SKM-1 treated with dmso at 0.1 percent for 144 hours (cell line): Measurements from ENCODE around the gene COG7.
"Not testable (repeated sequence)": the region's sequence is repeated elsewhere in the genome, so short reads cannot be mapped to it uniquely, and the experiment has no call there.

Experiments used
- DNase-seq: peaks from one replicate; lab custom pipeline; 2025; ENCODE audit not compliant: unreplicated experiment; lab: John Stamatoyannopoulos, UW

COG7 gene

GRCh38 chr16:23452572-23453337 lies at the start of gene COG7:
TSS of gene COG7 (minus strand) at chr16:23453189. CDS start at chr16:23452994, 195 bp downstream.
- DNase-seq, result peak; percentile 66

GRCh38 chr16:23502466-23502865 lies 49.5 kb upstream of the COG7 start:
- no peak for DNase-seq

GRCh38 chr16:23501291-23501690 lies 48.3 kb upstream of the COG7 start:
- DNase-seq, result no peak

DNA sequence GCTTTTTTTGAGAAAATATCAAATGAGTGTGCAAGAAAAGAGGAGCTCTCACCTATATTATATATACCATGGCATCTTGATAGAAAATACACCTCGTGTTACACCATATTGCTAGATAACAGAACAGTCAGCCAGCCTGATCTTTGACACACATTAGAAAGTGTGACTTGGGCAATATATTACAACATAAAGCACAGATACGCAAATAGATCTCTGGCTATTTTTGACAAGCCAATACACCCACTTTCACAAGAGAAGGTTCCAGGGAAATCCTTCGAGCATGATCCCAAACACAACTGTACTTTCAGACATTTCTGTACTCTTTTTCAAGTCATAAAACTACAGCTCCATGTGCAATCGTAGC lies 47.9 kb upstream of the COG7 start:
- no peak for DNase-seq

- no peak for DNase-seq
Observed at GRCh38 chr16:23500212-23500861, 47.3 kb upstream of the COG7 start.

DNA sequence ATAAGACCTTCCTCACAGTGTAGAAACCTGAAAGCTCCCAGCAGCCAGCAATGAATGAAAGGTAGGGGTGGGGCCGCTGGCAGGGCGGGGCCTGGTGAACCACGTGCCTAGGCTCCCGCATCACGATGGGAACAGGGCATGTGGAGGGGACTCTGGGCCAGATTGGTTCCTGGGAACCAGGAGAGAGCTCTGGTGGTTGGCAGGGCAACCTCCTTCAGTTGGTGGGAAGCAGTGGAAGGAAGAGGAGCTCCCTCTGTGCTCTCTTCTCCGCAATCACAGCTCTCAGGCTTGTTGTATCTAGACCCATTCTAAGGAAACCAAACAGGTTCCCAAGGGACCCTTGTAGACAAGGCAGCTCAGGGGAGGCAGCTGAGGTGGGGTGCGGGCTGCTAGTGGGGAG lies 46.8 kb upstream of the COG7 start:
- DNase-seq, result no peak

DNA sequence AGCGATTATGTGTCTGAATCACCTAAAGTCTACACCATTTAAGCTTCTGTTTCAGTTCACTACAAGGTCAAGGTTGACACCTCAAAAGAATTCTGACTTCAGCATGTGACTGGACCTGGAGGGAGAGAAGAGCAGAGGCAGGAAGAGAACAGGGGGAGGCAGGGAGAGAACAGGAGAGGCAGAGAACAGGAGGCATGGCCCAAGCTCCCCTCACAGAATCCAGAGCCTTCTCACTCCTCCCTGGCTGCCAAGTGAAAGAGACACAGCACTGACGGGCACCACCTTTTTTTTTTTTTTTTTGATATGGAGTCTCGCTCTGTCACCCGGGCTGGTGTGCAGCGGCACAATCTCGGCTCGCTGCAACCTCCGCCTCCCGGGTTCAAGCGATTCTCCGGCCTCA lies 45.9 kb upstream of the COG7 start:
- DNase-seq, result no peak

GRCh38 chr16:23497543-23497868 lies 44.5 kb upstream of the COG7 start:
- no peak for DNase-seq

DNA sequence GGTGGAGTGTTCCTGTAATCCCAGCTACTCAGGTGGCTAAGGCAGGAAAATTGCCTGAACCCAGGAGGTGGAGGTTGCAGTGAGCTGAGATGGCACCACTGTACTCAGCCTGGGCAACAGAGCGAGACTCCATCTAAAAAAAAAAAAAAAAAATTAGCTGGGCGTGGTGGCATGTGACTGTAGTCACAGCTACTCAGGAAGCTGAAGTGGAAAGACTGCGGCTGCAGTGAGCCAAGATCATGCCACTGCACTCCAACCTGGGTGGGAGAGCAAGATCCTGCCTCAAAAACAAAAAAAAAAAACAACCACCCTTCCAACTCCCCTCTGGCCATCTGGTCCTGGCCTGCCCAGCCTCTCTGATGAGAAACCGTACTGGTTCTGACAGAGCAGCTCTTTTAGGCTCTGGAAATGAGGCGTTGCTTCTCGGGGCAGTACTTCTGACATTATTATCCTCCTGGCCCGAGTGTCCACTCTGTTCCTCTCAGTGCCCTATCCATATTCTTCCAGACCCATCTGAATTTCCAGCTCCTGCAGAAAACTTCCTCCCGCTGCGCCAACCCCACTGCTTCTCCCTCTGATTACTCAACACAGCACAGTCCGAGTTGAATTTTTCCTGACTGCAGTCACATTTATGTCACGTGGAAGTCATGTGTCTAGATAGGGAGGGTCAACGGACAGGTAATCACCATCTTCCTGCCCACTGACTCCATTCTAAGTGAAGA lies 44.0 kb upstream of the COG7 start:
- DNase-seq, result no peak

DNA sequence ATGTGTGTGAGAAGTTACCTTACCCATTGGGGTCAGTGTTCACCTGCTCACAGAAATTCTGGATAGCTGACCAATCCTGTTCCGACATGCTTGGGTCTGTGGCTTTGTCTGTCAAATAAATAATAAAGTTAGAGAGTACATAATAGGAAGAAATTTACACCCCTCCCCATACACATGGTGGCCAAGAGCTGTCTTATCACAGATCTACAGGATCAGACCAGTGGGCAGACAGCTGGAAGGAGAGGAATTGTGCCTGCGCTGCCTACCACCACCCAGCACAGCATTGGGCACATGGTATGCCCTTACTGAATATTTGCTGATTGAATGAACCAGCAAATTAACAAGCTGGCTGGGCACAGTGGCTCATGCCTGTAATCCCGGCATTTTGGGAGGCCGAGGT lies 42.7 kb upstream of the COG7 start:
- DNase-seq, result no peak

GRCh38 chr16:23494188-23494587 lies 41.2 kb upstream of the COG7 start:
- no peak for DNase-seq

DNA sequence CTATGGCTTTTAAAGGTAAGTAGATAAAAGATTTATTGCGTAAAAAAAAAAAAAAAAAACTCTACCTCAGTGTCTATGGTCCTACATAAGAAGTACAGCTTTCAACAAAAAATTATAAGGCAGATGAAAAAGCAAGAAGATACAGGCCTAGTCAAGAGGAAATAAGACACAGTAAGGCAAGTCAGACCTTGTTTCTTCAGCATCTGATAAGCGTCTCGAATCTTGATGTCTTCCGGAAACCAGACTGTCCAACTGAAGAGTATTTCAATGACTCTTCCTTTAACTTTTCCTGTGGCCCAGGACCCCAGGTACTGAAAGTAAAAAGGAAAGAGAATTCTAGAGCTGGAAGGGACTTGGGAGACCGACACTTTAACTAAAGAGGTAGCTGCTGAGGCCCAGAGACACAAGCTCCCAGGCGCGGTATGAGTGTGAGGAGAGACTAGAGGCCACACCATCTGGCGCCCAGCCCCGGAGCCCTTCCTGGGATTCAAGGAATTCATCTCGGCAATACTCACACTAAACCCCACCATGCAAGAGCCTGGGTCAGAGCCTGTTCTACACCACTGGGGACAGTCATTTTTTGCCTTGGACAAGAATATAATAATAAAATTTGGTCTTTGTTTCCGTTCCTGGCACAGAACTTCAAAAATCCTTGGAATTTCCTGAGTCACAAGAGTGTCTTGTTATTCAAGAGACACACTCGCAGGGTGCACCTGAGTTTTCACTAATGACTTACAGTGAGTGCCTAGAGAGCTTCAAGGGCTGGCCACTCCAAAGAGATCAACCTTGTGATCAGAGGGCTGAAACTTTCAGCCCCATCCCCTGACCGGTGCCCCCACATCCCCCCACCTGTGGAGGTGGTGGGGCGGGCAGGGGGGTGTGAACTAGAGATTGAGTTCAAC lies 38.8 kb upstream of the COG7 start:
- DNase-seq, result no peak

DNA sequence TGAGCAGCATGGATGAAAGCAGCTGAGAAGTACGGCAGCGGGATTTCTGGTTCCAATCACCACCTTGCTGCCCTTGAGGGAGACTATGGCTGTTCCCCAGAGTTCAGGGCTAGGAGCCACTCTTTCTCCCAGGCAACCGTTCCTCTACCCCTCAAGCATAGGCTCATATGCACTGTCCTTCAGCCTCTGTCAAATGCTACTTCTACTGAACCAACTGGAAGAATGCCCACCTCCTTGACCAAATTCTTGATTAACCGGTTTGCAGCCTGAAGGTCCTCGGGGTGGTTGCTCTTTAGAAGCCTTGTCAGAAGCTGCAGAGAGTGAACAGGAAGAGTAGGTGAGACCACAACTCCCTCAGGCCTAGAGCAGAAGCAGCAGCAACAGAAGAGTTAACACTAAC lies 33.5 kb upstream of the COG7 start:
- DNase-seq, result no peak

DNA sequence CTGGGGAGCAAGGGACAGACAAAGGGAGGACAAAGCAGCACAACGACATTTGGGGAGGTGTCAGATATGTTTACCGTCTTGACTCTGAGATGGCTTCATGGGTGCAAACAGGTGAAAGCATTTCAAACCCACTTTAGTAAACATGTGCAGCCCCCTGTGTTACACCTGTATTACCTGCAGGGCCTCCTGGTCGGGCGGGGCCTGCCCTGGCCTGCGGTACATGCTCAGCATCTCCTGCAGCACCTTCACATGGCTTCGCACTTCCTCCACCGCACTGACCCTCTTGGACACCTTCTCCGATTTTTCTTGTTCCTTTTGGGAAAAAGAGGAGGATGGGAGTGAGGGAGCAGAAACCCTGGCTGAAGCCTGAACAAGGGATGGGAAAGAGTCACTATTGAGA lies 32.9 kb upstream of the COG7 start:
- no peak for DNase-seq

DNA sequence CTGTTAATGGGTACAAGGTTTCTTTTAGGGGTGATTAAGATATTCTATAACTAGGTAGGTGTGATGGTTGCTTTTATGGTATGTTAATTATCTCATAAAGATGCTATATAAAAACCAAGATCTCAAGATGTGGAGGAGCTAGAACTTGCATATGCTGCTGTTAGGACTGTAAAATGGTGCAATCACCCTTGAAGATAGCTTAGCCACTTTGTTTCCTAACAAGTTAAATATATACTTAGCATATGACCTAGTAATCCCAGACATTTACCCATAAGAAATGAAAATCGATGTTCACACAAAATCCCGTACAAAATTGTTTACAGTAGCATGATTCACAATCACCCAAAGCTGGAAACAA lies 32.2 kb upstream of the COG7 start:
- DNase-seq, result no peak

DNA sequence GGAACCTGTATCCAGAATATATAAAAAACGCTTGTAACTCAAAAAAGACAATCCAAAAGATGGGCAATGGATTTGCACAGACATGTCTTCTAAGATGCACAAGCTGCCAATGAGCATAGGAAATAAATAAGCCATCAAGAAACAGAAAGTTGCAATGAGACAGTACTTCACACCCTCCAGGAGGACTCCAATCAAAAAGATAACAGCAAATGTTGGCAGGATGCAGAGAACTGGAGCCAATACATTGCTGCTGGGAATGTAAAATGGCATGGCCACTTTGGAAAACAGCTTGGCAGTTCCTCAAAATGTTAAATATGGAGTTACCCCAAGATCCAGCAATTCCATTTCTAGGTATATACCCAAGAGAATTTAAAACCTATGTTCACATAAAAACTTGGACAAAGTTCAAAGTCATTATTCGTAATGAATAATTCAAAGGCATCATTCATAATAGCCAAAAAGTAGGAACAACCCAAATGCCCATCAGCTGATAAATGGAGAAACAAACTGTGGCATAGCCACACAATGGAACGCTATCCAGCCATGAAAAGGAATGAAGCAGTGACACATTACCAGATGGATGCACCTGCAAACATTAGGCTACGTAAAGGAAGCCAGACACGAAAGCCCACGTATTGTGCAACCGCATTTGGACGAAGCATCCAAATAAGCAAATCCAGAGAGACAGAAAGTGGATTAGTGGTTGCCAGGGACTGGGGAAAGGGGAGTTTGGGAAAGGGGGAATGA lies 31.7 kb upstream of the COG7 start:
- no peak for DNase-seq

DNA sequence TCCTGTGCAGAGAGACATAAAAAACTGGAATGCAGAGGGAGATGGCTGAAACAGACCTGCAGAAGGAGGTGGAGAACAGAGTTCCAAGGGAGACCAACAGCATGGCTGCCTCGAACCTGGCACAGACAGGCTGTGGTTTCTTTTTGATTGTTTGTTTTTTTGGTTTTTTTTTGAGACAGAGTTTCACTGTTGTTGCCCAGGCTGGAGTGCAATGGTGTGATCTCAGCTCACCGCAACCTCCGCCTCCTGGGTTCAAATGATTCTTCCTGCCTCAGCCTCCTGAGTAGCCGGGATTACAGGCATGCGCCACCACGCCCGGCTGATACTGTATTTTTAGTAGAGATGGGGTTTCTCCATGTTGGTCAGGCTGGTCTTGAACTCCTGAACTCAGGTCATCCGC lies 30.5 kb upstream of the COG7 start:
- not testable (repeated sequence) for DNase-seq

- no peak for DNase-seq
Observed at GRCh38 chr16:23482778-23483177, 29.8 kb upstream of the COG7 start.

GRCh38 chr16:23480257-23480656 lies 27.3 kb upstream of the COG7 start:
- DNase-seq, result no peak

GRCh38 chr16:23479138-23479537 lies 26.1 kb upstream of the COG7 start:
- no peak for DNase-seq

DNA sequence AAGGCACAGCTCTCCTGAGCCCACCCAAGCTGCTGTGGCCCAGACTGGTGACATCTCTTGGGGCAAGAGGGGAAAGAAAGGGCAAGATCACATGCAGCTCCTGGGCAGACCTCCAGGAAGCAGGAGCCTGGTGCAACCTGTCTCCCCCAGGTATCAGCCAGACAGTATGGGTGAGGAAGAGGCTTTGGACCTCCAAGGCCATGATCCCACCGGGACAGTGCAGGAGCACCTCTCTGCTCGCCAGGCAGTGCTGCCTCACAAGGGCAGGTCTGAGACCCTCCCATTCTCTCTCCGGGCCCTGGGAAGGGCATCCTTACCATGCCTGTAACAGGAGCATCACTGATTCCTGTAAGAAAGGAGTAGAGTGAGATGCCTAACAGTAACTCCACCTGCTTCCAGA lies 25.6 kb upstream of the COG7 start:
- DNase-seq, result no peak
